Epithelial cell of proximal tubule (primary cell): ENCODE results near the gene FOXC1. TPM values are rescaled to one million over a fixed set of nuclear protein-coding genes. Genes with fewer than 3 reads are reported as not detected.

ENCODE experiments used
- DNase-seq: peaks from one replicate; pipeline ENCODE4 v3.0.0-alpha.2; 2011; ENCODE audit warnings: low read depth
- H3K4me3 ChIP-seq: 2 replicates; pipeline ENCODE4 v1.5.1; 2011; ENCODE audit warnings: low read depth, mild to moderate bottlenecking, low read length
- CTCF ChIP-seq: conservative IDR thresholded peaks from 2 replicates; pipeline ENCODE4 v1.5.1; 2012; ENCODE audit warnings: low read depth, mild to moderate bottlenecking, low read length
- total RNA-seq: library from RNA; depleted of rRNA; stranded (reverse); fragments of >200 nt; gene quantifications from 2 replicates; pipeline ENCODE4 v1.2.3, GENCODE V29; 2015

The FOXC1 gene
- total RNA-seq, 1 donor from 2014 or later: 27.7 TPM

GRCh38 chr6:1644516-1645060 is 34.9 kb downstream of the FOXC1 start:
- H3K4me3 ChIP-seq: no peak overlapping the region
- no peak for DNase-seq
- no peak for TF ChIP-seq CTCF

- DNase-seq: no peak
- H3K4me3 ChIP-seq: no peak overlapping the region
- no peak for TF ChIP-seq CTCF
Observed at GRCh38 chr6:1645466-1646185, 35.9 kb downstream of the FOXC1 start.

GRCh38 chr6:1651362-1651761 is 41.6 kb downstream of the FOXC1 start:
- H3K4me3 ChIP-seq: no peak overlapping the region
- no peak for DNase-seq
- no peak for TF ChIP-seq CTCF

- H3K4me3 ChIP-seq: no peak overlapping the region
- no peak for DNase-seq
- TF ChIP-seq CTCF: no peak
Observed at GRCh38 chr6:1652842-1653241, 43.1 kb downstream of the FOXC1 start.

- TF ChIP-seq CTCF: no peak
Observed at GRCh38 chr6:1654054-1654453, 44.3 kb downstream of the FOXC1 start.

GRCh38 chr6:1657116-1657770 is 47.5 kb downstream of the FOXC1 start:
- no peak for TF ChIP-seq CTCF
- DNase-seq: peak; percentile 19
- no peak overlapping the region for H3K4me3 ChIP-seq

More at GRCh38 chr6:1654054-1654453, 44.3 kb downstream of the FOXC1 start:
- no peak for DNase-seq
- no peak overlapping the region for H3K4me3 ChIP-seq
